CD4-positive, alpha-beta T cell treated with Interleukin-17A for 4 hours (primary cell): Measurements from ENCODE around the gene TMEM54.
A peak's percentile ranks its signal among the peaks of the same experiment; 100 is the strongest.

ENCODE experiments used
- DNase-seq: peaks from one replicate; pipeline ENCODE4 v3.0.0-alpha.2; 2020; ENCODE audit warnings: mixed read lengths

The TMEM54 gene

GRCh38 chr1:32878183-32878582, 23.0 kb downstream of the TMEM54 start:
- no peak for DNase-seq

- DNase-seq: no peak
Measured at GRCh38 chr1:32877211-32878110, 23.7 kb downstream of the TMEM54 start.

GRCh38 chr1:32876341-32877210, 24.6 kb downstream of the TMEM54 start:
- peak; percentile 70 for DNase-seq

GRCh38 chr1:32874860-32875752, 26.1 kb downstream of the TMEM54 start:
- DNase-seq: no peak

- DNase-seq: no peak
Measured at GRCh38 chr1:32873484-32873883, 27.7 kb downstream of the TMEM54 start.

GRCh38 chr1:32872192-32872460, 29.1 kb downstream of the TMEM54 start:
- DNase-seq: no peak

- no peak for DNase-seq
Measured at GRCh38 chr1:32871364-32872191, 29.6 kb downstream of the TMEM54 start.

GRCh38 chr1:32870615-32871363, 30.4 kb downstream of the TMEM54 start, which contains the start of gene FNDC5:
Gene FNDC5 (minus strand): TSS chr1:32870912.
- DNase-seq: no peak

- no peak for DNase-seq
Measured at GRCh38 chr1:32869923-32870614, 31.1 kb downstream of the TMEM54 start.

- DNase-seq: no peak
Measured at GRCh38 chr1:32868806-32869455, 32.3 kb downstream of the TMEM54 start.

GRCh38 chr1:32868085-32868484, 33.1 kb downstream of the TMEM54 start:
- no peak for DNase-seq

GRCh38 chr1:32867671-32868070, 33.5 kb downstream of the TMEM54 start:
- no peak for DNase-seq

- no peak for DNase-seq
Measured at GRCh38 chr1:32867151-32867550, 34.0 kb downstream of the TMEM54 start.

- DNase-seq: no peak
Measured at GRCh38 chr1:32865639-32866405, 35.4 kb downstream of the TMEM54 start.

GRCh38 chr1:32864375-32865019, 36.7 kb downstream of the TMEM54 start:
- DNase-seq: no peak

GRCh38 chr1:32863881-32864245, 37.3 kb downstream of the TMEM54 start:
- DNase-seq: no peak

- no peak for DNase-seq
Measured at GRCh38 chr1:32863218-32863880, 37.8 kb downstream of the TMEM54 start.
